Astrocyte of the spinal cord (primary cell): ENCODE results near the gene COX10.
"Not testable (repeated sequence)": the region's sequence is repeated elsewhere in the genome, so short reads cannot be mapped to it uniquely, and the experiment has no call there.

Source experiments
- DNase-seq: peaks from one replicate; pipeline ENCODE4 v3.0.0; 2011; ENCODE audit warnings: low read depth, low spot score
- H3K4me3 ChIP-seq: 2 replicates; pipeline ENCODE4 v1.5.1; 2011; ENCODE audit warnings: low read depth, mild to moderate bottlenecking, low read length, moderate library complexity
- in situ Hi-C: cut with HindIII; loops from 2 replicates; pipeline ENCODE4 v1.10.0; 2017; ENCODE audit warnings: low sequenced_read_pairs
- TF ChIP-seq, protein P1 (sequence below): IDR thresholded peaks from 2 replicates; pipeline ENCODE4 v1.5.1; 2012; ENCODE audit warnings: low read depth, mild to moderate bottlenecking, low read length, inconsistent platforms

Gene COX10

DNA sequence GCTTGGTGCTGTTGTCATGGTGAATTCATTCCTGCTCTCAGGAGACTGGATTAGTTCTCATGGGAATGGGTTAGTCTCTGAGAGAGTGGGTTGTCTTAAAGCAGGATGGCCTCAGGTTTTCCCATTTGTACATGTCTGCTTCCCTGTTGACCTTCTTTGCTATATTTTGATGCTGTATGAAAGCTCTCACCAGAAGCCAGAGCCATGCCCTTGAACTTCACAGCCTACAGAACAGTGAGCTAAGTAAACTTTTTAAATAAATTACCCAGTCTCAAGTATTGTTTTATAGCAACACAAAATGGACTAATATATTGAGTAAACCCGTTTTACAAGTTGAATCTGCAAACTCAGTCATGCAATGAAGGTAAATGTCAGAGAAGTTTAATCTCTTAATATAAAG is 100.6 kb downstream of the COX10 start:
- in situ Hi-C loops, result no loop called here
- TF ChIP-seq, protein P1, sequence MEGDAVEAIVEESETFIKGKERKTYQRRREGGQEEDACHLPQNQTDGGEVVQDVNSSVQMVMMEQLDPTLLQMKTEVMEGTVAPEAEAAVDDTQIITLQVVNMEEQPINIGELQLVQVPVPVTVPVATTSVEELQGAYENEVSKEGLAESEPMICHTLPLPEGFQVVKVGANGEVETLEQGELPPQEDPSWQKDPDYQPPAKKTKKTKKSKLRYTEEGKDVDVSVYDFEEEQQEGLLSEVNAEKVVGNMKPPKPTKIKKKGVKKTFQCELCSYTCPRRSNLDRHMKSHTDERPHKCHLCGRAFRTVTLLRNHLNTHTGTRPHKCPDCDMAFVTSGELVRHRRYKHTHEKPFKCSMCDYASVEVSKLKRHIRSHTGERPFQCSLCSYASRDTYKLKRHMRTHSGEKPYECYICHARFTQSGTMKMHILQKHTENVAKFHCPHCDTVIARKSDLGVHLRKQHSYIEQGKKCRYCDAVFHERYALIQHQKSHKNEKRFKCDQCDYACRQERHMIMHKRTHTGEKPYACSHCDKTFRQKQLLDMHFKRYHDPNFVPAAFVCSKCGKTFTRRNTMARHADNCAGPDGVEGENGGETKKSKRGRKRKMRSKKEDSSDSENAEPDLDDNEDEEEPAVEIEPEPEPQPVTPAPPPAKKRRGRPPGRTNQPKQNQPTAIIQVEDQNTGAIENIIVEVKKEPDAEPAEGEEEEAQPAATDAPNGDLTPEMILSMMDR, result no peak
- DNase-seq, result no peak
- H3K4me3 ChIP-seq, result no peak overlapping the region

- H3K4me3 ChIP-seq, in situ Hi-C loops: not testable (repeated sequence)
- peak; percentile 9 for DNase-seq
These were observed 107.7 kb downstream of the COX10 start for GRCh38 chr17:14176989-14177388.

DNA sequence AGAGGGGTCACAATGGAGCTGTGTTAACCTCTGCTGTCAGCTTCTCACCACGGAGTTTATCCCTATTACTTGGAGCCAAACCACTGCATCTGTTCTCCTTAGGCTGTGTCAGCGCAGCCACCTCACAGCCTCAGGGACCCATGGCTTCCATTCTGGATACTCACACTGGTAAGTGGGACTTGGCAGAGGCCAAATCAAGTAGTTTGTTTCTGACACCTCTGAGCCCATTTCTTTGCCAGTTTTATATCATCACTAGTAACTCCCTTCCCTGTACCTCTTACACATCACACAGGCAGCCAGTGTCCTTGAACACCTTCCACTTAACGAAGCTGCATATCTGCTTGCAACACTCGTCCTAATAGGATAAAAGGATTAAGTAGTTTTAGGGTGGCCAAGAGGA is 108.5 kb downstream of the COX10 start:
- H3K4me3 ChIP-seq, in situ Hi-C loops, DNase-seq: not testable (repeated sequence)

- DNase-seq, result peak; percentile 4
- in situ Hi-C loops, H3K4me3 ChIP-seq: not testable (repeated sequence)
These were observed 110.6 kb downstream of the COX10 start for GRCh38 chr17:14179951-14180350.

GRCh38 chr17:14182084-14182483 is 112.8 kb downstream of the COX10 start:
- H3K4me3 ChIP-seq, DNase-seq, in situ Hi-C loops: not testable (repeated sequence)

GRCh38 chr17:14184536-14184935 is 115.2 kb downstream of the COX10 start:
- DNase-seq, in situ Hi-C loops, H3K4me3 ChIP-seq: not testable (repeated sequence)

DNA sequence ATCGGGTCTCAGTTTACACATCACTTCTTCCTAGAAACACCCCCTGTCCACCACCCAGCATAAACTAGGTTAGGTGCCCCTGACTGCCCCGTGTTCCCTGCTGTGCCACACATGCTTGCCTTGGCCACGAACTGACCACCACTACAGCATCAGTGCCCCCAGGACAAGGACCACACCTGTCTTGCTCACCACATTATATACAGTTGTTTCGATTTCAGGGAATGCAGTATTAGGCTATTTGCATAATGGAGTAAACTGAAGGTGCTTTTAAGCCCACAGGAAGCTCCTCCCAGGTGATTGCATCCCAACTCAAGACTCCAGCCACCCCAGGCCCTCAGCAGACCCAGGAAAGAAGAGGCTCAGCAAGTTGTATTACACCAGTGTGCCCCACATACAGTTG is 117.1 kb downstream of the COX10 start:
- DNase-seq, H3K4me3 ChIP-seq, in situ Hi-C loops: not testable (repeated sequence)

DNA sequence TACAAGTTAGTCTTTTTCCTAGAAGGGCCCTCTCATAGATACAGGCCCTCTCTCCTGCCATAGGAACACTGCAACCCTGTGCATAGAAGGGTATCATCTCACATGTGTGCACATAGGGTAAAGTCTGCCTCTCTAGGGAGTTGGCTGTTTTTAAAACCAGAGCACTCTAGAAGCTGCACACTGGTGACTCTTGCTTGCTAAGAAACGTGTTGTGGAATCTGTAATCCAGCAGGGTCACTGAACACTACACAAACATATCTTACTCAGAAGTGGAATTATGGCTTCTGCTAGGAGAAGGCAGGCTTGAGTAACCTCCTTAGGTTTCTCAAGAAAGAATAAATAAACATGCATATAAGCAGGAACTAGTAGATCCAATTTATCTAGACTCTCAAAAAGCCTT is 121.5 kb downstream of the COX10 start:
- DNase-seq, H3K4me3 ChIP-seq, in situ Hi-C loops: not testable (repeated sequence)

- H3K4me3 ChIP-seq, DNase-seq, in situ Hi-C loops: not testable (repeated sequence)
These were observed 122.2 kb downstream of the COX10 start for GRCh38 chr17:14191469-14191868.

DNA sequence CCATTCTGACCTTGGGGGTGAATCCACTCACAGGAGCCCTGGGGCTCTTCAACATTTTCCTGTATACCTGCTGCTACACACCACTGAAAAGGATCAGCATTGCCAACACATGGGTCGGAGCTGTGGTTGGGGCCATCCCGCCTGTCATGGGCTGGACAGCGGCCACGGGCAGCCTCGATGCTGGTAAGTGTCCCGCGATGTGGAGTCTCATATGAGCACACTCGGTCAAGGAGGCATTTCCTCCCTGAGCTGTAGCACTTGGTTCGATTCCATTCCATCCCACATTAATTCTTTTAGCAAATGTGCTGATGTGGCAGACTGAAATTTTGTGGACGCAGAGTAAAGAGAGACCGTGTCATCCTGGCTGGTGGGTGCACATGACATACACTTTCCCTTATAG is 122.7 kb downstream of the COX10 start:
- DNase-seq, in situ Hi-C loops, H3K4me3 ChIP-seq: not testable (repeated sequence)

- H3K4me3 ChIP-seq, in situ Hi-C loops, DNase-seq: not testable (repeated sequence)
These were observed 123.5 kb downstream of the COX10 start for GRCh38 chr17:14192636-14193344.

GRCh38 chr17:14196377-14196997 is 127.2 kb downstream of the COX10 start:
- in situ Hi-C loops, result no loop called here
- no peak for DNase-seq
- TF ChIP-seq, protein P1, result peak; percentile 21
- no peak overlapping the region for H3K4me3 ChIP-seq
